Epidermal melanocyte (primary cell): ENCODE results near the gene KDM4C.

Source experiments
- DNase-seq: peaks from one replicate; pipeline ENCODE4 v3.0.0; 2011; ENCODE audit warnings: low spot score; ENCODE audit not compliant: insufficient read length

KDM4C gene

DNA sequence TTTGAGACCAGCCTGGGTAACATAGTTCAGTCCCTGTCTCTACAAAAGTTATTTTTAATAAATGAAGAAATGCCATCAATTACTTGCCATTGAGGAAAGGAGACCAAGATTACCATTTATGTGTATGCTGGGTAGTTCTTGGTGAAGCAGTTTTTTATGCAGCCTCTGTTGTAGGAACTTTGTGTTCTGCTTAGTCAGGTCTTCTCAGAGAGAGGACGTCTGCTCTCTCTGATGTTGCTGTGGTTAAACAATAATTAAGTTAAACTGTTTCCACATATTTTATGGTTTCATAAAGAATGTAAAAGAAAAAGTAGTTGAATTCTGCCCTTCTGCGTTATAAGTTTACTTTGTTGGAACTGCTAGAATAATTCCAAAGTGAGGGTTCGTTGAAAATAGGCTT lies 210.5 kb downstream of the KDM4C start:
- peak; percentile 18 for DNase-seq

DNA sequence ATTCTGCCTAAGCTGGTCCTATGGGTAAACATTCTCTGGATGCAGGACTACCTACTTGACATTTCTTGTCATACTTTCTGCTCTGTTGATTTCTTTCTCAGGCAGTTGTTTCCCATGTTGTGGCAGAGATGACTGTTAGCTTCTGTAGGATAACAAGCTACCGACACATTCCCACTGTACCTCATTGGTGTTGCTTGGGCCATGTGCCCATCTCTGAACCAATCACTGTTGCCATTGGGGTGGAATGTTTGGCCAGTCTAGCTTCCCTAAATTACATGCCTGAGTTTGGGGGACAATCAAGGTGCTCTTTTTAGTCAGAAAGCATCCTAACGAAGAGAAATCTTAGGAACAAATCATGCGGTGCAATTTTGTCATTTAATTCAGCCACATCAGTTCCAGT lies 212.0 kb downstream of the KDM4C start:
- DNase-seq: no peak

GRCh38 chr9:6973089-6973488 lies 215.3 kb downstream of the KDM4C start:
- DNase-seq: no peak

DNA sequence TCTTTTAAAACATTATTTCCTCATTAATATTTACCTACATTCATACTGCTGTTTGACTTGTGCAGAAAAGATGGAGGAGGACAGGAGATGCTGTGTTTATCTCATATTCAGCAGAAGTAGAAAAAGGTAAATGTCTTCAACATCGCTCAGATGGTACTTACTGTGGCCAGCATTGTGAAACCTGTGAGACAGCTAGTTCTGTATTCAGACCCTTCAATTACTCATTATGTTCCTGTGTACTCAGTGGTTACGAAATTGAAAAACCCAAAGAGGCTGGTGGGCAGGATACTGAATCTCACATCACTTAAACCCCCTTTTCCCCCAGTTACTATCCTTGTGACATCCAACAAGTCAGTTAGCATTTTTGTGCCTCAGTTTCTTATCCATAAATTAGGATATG lies 216.0 kb downstream of the KDM4C start:
- DNase-seq: no peak

GRCh38 chr9:6975198-6975597 lies 217.4 kb downstream of the KDM4C start:
- DNase-seq: no peak

DNA sequence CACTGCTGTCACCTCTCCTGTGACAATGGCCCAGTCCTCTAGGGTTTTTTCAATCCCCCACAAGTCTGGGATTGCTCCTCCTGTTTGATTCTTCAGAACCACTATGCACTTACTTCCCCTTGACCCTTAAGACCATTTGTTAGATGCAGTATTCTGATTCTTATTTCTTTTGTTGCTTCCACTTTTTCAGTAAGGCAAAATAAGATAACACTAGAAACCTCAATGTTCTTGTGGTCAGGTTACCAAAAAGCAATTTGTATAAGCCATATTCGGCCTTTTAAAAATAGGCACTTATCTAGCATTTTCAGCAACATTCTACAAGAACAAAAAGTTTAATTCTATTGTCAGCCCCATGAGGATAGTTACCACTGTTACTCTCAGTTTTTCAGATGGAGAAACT lies 220.0 kb downstream of the KDM4C start:
- DNase-seq: no peak

- no peak for DNase-seq
These were observed 220.8 kb downstream of the KDM4C start for GRCh38 chr9:6978591-6978990.

DNA sequence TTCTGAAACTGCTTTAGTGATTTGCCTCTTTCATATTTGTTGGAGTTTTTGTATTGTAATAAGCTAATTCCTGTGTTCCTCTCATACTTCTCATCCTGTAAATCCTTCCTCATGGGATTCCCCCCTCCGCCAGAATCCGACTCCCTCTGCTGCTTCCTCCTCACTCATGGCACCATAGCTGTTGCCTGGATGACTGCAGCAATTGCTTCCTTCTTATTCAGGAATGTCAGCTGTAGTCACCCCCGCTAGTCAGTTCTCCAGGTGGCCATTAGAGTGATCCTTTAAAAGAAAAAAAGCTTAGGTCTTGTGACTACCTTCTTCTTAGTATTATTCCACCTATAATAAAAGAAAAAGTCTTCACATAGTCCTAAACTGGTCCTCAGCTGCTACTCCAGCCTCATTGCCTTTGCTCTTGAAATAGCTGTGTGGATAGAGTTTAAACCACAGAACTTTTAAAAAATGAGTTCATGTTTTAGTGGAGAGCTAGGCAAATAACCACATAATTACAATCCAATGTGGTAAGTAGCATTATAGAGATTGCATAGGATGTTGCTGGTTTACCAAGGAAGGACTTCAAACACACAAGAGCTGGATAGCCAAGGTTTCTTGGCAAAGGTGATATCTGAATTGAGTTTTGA lies 227.3 kb downstream of the KDM4C start:
- no peak for DNase-seq

GRCh38 chr9:6986141-6986815 lies 228.5 kb downstream of the KDM4C start:
- DNase-seq: no peak

DNA sequence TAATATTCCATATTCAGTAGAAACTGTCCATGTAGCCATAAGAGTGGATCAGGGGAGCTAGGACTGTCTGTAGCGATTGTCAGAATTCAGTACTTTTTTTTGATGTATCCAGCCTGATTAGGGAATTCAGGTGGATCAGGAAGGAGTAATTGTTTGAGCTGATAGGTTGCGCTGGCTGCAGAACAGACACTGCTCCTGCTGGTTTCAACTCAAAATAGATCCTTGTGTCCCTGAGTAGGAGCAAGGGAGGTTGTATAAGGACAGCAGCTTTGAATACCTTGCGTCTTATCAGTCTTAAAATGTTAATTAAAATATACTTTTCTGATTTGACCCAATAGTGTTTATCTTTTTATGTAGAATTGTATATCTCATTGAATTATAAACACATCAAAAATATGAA lies 229.6 kb downstream of the KDM4C start:
- no peak for DNase-seq

DNA sequence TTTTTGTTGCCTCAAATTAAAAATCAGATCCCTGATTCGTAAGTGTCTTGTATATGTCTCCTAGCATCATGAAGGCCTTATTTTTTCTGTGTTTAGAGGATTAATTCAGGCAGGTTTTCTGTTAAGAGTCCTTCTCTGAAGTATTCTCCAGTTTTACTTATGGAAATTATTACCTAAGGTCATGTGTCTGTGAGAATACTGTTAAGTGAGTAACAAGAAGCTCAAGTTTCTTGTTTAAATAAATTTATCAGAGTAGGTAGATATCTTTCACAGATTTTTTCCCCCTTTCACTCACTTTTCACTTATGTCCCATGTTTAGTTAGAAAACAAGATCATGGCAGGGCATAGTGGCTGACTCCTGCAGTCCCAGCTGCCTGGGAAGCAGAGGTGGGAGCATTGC lies 233.6 kb downstream of the KDM4C start:
- DNase-seq: no peak

DNA sequence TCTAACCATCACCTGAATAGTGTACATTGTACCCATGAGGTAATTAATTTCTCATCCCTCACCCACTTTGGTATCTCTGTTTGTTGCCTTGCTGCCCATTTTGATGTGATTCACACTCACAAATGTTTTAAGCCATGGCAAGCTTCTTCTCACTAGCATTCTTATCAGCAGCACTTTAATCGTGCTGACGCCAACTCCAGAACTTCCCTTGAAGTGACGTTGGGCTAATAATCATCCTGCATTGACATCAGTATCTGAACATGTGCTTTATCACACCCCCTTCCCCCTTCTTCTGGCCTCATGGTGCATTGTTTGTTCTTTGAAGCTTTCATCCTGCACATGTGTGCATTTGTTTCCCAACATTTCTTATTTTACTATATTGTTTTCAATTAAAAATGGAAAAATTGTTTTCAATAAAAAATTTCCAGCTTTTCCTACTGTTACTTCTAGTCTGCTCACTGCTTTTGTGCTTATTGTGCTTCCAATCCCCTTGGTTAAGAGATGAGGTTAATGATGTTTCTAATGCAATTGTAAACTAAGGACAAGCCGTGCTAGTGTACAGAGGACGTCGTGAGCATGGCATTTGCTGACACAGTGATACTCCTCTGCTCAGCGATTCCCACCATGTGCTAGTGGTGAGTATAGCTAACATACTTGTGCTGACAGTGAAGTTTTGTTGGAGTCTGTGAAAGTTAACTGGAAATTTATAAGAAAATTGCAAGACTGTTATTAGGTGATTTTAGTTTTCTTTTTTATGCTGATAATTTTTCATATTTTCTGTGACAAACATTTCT lies 238.5 kb downstream of the KDM4C start:
- no peak for DNase-seq

GRCh38 chr9:6997330-6997729 lies 239.6 kb downstream of the KDM4C start:
- no peak for DNase-seq

DNA sequence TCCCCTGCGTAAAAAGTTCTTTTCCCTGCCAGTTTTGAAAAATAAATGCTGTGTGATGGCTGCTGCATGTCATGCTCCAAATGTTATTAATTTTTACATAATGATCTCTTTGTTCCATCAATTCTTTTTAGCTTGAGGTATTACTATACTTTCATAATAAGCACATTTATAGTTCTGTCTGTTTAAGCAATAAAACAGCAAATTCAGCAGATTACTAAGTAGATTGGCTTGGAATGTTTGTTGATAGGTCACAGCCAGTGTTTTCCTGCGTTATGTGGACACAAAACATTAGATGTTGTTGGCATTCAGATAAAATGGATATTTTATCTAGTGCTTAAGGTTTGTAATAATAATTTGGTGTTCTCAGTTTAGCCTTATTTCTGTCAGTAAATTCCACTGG lies 242.0 kb downstream of the KDM4C start:
- DNase-seq: no peak

DNA sequence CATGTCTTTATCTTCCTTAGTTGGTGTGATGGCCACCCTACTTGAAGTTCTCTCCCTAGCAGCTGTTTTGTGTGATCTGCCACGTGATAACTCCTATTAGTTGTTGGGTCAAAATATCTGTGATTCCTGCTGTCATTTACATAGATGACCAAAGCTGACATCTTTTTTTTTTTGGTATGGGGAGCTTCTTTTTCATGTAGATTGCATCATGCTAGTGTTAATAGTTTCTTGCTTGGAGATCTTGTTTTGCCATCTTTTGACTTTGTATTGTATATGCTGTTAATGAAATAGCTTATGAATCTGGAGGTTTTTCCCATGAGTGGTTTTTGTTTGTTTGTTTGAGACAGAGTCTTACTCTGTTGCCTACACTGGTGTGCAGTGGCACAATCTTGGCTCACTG lies 243.8 kb downstream of the KDM4C start:
- no peak for DNase-seq

- no peak for DNase-seq
These were observed 246.1 kb downstream of the KDM4C start for GRCh38 chr9:7003861-7004260.

DNA sequence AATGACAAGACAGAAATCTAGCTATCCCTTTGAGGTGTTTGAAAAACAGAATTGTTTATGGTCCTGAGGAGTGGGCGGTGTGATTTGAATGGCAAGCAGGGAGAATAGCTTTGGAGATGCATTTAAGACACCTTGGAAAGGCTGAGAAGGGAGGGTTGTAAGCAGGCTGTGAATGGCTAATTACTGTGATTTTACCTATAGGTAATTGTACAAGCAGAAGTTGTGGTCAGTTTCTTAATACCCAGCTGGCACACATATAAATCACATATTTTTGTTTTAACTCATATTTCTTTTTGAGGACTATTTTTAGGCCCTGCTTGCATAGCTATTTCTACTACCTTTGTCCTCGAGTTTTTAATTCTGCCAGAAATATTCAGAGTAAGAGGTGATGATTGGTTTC lies 248.6 kb downstream of the KDM4C start:
- no peak for DNase-seq

DNA sequence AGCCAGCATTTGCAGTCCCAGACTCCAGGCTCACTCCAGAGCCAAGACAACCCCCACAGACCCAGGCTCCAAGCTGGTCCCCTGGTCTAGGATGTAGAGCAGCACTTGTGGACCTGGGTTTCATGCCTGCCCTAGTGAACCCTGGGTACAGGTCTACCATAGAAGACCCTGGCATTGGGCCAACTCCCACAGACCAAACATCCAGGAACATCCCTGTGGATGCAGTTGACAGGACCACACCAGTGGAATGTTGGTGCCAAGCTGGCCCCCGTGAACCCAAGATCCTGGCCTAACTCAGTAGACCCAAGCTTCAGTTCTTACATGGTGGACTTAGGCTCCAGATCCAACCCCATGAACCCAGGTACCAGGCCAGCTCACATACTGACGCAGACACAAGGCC lies 250.6 kb downstream of the KDM4C start:
- no peak for DNase-seq

DNA sequence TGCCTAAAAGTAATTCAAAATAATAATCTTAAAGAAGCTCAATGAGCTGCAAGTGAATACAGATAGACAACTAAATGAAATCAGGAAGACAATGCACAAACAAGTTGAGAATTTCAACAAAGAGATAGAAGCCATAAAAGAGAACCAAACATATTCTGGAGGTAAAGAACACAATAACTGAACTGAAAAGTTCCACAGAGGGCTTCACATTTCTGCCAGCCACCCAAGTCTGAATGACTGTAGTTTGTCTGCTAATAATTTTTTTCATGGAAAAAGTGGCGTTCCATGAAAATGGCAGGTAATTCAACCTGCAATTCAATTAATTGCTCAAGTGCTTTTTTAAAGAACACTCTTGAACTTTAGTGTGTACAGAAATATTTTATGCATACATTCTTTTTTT lies 251.3 kb downstream of the KDM4C start:
- no peak for DNase-seq

GRCh38 chr9:7011395-7012067 lies 253.8 kb downstream of the KDM4C start:
- no peak for DNase-seq

DNA sequence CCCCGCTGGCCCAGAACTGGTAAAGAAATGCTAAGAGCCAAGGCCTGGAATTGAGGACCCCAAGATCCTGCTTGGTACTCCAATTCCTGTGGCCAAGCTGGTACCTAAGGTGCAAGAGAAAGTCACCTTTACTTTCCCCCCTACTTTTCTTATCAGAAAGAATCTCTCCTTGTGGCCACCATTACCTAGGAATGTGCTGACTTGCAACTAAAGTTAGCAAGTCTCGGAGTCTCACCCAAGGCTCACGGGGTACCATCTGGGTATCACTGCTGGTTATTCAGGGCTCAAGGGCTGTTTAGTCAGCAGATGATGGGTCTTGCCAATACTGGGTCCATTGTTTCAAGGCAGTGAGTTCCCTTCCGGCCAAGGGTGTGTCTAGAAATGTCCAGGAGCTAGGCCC lies 270.2 kb downstream of the KDM4C start:
- DNase-seq: no peak

DNA sequence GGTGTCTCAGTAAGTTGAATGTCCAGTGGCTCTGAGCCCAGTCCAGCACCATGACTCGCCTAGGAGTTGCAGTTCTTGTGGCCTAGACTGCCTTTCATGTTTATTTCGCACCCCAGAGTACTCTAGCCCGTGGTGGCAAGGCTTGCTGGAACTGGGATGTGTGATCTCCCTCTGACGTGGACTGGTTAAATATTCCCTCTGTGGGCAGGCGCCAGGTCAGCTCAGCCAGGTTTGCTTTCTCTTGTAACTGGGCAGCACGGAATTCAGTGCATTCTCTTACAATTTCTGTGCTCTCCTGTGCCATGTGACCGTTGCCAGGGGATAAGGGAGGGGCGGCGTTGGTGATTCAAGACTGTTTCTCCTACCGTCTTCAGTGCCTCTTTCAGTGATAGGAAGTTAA lies 270.8 kb downstream of the KDM4C start:
- no peak for DNase-seq
